ENCODE results near the gene LMX1B. TPM values are rescaled to one million over a fixed set of nuclear protein-coding genes. Genes with fewer than 3 reads are reported as not detected.
A peak's percentile ranks its signal among the peaks of the same experiment; 100 is the strongest.

LMX1B gene
- total and polyA plus RNA-seq, 3 donors from 2014 or later, result 2.8 to 7.6 (median 7.6) TPM

DNA sequence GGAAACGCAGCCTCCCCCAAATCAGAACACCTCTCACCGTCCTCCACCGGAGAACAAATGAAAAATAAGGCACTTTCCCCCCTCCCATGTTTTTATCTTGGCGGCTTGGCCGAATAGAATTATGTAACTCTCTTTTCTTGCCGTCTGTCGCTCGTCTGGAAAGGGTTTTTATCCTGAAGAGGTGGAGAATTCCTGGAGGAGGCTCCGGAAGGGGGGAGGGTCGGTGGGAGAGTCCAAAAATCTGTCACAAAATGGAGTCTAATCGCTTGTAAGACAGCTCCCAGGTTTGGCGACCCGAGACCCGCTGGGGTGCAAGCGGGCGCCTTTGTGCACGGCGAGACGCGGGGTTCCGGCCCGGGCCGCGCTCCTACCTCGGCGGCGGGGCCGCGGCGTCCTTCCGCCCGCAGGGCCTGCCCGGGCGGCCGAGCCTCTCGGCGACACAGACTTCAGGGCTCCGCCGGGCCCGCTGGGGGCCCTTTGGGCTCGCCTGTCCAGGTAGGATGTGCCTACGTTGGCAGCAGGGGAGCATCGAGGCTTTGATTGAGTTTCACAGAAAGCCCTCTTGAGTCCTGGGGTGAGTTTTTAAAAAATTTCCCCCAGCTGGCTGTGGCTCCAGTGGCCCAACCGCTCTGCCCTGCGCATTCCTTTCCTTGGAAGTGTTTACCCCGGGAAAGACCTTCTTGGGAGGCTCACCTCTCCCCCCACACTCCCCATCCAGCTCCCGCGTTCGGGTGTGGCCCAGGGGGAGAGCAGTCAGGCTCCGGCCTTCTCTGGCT, 5.0 kb downstream of the LMX1B start:
- intact Hi-C loops (cut with DNase I; ENCODE audit: low total_unique reads), result no loop called here
- DNase-seq, result no peak
- peaks cover 4% of the 10 kb centered on the region for H3K4me1 ChIP-seq
- no peak for TF ChIP-seq CTCF (IDR thresholded peaks at IDR 0.05)
- no peaks in the 10 kb centered on the region for H3K9me3 ChIP-seq
- no peaks in the 10 kb centered on the region for H3K36me3 ChIP-seq (ENCODE audit: low read depth, missing control alignments)
- H3K4me3 ChIP-seq, result peak overlapping the region in 1 of 2 donors; percentile 5
- 19 to 26% methylated on average over 13 to 49 of the region's 50 CpGs for WGBS, 2 donors
- H3K27ac ChIP-seq, result no peak overlapping the region
- H3K27me3 ChIP-seq, result no peaks in the 10 kb centered on the region

DNA sequence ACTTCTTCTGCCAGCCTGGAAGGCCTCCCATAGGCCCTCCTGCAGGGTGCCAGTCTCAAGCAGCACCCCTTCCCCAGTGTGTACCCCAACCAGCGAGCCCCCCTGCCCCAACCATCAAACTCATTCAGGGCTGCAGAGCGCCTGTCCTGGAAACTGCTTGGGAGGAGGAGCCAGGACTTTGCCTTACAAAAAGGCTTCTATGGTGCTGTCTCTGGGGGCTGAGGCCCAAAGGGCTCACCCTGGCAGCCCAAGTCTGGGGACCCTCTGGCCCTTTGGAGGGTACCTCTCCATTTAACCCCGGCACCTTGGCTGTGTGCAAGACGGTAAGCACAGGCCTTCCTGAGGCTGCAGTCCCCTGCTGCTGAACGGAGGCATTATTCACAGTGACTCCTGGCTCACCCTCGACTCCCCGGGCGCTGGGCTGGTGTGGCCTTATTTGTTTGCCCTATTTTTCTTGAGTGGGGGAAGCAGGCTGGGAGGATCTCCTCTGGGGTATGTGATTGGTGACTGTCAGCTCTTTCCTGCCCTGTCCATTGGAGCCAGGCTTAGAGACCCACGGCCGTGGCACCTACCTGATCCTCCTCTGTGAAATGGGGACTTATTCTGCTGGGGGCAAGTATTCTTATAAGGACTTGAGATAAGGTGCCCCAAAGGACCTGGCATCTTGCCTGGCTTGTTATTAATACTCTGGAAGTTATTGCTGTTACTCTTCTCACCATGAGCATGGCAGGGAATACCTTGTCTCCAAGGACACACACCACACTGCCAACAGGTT, 5.8 kb downstream of the LMX1B start:
- Histone ChIP-seq H3K36me3 (ENCODE audit: low read depth, missing control alignments) (no peaks in the 10 kb centered on the region), H3K4me3 (no peak overlapping the region), H3K27ac (no peak overlapping the region), H3K27me3 (no peaks in the 10 kb centered on the region), H3K4me1 (peaks cover 4% of the 10 kb centered on the region), H3K9me3 (no peaks in the 10 kb centered on the region)
- no peak for DNase-seq
- no peak for TF ChIP-seq CTCF (IDR thresholded peaks at IDR 0.05)
- no peak for TF ChIP-seq POLR2A (IDR thresholded peaks at IDR 0.05)
- intact Hi-C loops (cut with DNase I; ENCODE audit: low total_unique reads), result no loop called here
- 57 to 64% methylated on average over 9 to 10 of the region's 10 CpGs for WGBS, 2 donors

DNA sequence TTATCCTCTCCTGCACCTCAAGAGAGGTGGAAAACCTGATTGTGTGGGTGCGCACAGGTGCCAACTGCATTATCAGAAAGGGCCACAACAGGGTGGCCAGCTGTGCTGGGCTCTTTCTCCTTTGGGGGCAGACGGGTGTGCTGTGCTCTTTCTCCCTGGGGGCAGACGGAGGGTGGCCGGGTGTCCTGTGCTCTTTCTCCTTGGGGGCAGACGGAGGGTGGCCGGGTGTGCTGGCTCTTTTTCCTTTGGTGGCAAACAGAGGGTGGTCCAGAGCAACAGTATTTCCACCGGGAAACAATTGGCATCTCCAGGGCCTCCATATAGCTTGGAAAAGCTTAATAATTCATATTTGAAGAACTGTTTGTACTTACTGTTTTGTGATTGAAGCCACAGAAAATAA, 6.8 kb downstream of the LMX1B start:
- 56 to 75% methylated on average over 7 of the region's 7 CpGs for WGBS, 2 donors
- intact Hi-C loops (cut with DNase I; ENCODE audit: low total_unique reads), result no loop called here

DNA sequence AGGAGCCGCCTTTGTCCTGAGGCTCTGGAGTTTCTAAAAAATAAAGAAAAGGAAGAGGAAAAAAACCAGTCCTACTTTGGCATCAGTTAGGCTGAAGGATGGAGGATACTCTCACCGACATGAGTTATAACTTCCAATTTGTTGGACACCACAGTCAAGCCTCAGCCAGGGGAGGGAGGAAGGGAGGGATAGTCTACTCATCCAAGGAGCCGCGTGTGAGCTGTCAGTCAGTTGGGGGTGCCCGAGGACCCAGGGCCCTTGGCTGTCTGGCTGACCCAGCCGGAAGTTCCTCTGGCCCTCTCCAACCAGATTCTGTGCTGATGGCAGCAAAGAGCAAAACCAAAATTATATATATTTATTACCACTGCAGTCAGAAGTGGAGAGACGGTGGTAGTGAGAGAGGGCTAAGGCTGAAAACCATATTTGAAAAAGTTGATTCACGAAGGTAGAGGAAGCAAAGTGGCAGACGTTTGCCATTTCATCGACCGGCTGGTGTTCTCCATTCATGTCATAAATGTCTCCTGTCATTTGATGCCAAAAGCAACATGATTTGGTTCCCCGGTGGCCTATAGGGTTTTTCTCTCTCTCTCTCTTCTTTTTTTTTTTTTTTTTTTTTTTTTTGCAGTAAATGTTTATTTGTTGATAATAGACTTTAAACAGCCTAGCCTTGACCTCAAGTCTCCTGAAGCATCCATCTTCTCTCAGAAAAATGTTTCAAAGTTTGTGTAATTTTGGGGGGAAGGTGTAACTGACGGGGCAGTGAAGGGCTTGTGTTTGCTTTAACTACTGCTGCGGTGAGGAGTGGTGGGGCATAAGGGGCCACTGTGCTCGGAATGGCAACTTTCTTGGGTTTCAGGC, 7.6 kb downstream of the LMX1B start:
- H3K27ac ChIP-seq, result no peak overlapping the region
- H3K36me3 ChIP-seq (ENCODE audit: low read depth, missing control alignments), result no peaks in the 10 kb centered on the region
- TF ChIP-seq CTCF (IDR thresholded peaks at IDR 0.05) (no peak), POLR2A (IDR thresholded peaks at IDR 0.05) (no peak)
- DNase-seq, result no peak
- H3K9me3 ChIP-seq, result no peaks in the 10 kb centered on the region
- intact Hi-C loops (cut with DNase I; ENCODE audit: low total_unique reads), result no loop called here
- peaks cover 12% of the 10 kb centered on the region for H3K4me1 ChIP-seq
- H3K27me3 ChIP-seq, result no peaks in the 10 kb centered on the region
- WGBS, 2 donors, result 50 to 55% methylated on average over 15 of the region's 15 CpGs
- no peak overlapping the region for H3K4me3 ChIP-seq

More for the DNA sequence above, 6.8 kb downstream of the LMX1B start:
- H3K4me1 ChIP-seq, result peaks cover 4% of the 10 kb centered on the region
- TF ChIP-seq POLR2A (IDR thresholded peaks at IDR 0.05) (no peak), CTCF (IDR thresholded peaks at IDR 0.05) (no peak)
- no peak for DNase-seq
- H3K9me3 ChIP-seq, result no peaks in the 10 kb centered on the region
- H3K27ac ChIP-seq, result no peak overlapping the region
- H3K4me3 ChIP-seq, result no peak overlapping the region
- H3K27me3 ChIP-seq, result no peaks in the 10 kb centered on the region
- no peaks in the 10 kb centered on the region for H3K36me3 ChIP-seq (ENCODE audit: low read depth, missing control alignments)
